D721Med (cell line): Measurements from ENCODE around the gene CIITA.

ENCODE experiments used
- DNase-seq: peaks from one replicate; pipeline ENCODE4 v3.0.0; 2011; ENCODE audit warnings: low spot score; ENCODE audit not compliant: insufficient read length
- FAIRE-seq: peaks from 2 replicates; lab custom pipeline; 2011; peaks lifted over from hg19 to GRCh38; lab: Jason Lieb, UNC
- TF ChIP-seq, protein P1 (sequence below): IDR thresholded peaks from 2 replicates; pipeline ENCODE4 v1.5.1; 2012; ENCODE audit warnings: mild to moderate bottlenecking, control low read depth; ENCODE audit not compliant: insufficient read depth; ENCODE audit errors: missing control alignments

Gene CIITA

GRCh38 chr16:10840703-10841102, 36.3 kb upstream of the CIITA start:
- no peak for DNase-seq
- no peak for FAIRE-seq
- TF ChIP-seq, protein P1, sequence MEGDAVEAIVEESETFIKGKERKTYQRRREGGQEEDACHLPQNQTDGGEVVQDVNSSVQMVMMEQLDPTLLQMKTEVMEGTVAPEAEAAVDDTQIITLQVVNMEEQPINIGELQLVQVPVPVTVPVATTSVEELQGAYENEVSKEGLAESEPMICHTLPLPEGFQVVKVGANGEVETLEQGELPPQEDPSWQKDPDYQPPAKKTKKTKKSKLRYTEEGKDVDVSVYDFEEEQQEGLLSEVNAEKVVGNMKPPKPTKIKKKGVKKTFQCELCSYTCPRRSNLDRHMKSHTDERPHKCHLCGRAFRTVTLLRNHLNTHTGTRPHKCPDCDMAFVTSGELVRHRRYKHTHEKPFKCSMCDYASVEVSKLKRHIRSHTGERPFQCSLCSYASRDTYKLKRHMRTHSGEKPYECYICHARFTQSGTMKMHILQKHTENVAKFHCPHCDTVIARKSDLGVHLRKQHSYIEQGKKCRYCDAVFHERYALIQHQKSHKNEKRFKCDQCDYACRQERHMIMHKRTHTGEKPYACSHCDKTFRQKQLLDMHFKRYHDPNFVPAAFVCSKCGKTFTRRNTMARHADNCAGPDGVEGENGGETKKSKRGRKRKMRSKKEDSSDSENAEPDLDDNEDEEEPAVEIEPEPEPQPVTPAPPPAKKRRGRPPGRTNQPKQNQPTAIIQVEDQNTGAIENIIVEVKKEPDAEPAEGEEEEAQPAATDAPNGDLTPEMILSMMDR = no peak

GRCh38 chr16:10846213-10846998, 30.6 kb upstream of the CIITA start:
- no peak for FAIRE-seq
- TF ChIP-seq, protein P1 = no peak
- DNase-seq = no peak

DNA sequence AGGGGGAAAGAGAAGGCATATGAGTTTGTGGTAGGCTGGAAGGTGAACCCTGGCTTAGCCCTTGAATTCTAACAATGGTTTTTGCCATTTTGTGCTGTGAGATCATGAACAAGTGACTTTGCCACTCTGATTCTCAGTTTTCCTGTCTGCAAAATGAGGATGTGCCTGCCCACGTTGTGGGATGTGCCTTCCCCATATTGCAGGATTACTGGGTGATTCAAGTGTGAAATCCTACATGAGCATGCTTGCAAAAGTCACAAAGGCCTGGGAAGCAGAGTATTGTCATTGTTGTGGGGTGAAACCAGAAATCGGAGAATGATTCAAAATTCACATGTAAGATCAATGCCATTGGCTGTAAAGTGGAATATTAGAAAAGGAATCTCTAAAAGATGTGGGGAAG, 29.8 kb upstream of the CIITA start:
- TF ChIP-seq, protein P1 = no peak
- FAIRE-seq = no peak
- no peak for DNase-seq

- FAIRE-seq = no peak
- DNase-seq = no peak
- TF ChIP-seq, protein P1 = no peak
These were observed 27.1 kb upstream of the CIITA start for GRCh38 chr16:10849736-10850477.

DNA sequence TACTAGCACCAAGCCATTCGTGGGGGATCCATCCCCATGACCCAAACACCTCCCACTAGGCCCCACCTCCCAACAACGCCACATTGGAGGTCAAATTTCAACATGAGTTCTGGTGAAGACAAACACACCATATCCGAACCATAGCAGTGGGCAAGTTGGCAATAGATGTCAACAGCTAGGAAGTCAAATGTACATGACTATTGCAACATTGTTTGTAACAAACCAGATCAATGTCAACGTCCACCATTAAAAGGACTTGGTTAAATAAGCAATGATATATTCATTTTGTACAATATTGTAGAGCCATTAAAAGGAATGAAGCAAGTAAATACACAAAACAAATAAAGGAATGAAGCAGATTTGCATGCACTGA, 26.5 kb upstream of the CIITA start:
- TF ChIP-seq, protein P1 = no peak
- FAIRE-seq (no peak), DNase-seq (no peak)

GRCh38 chr16:10851512-10851911, 25.5 kb upstream of the CIITA start:
- DNase-seq (no peak), FAIRE-seq (no peak)
- TF ChIP-seq, protein P1 = no peak

- TF ChIP-seq, protein P1 = no peak
- FAIRE-seq = no peak
- DNase-seq = no peak
These were observed 24.7 kb upstream of the CIITA start for GRCh38 chr16:10852286-10852685.
